ENCODE data around the gene NR6A1. TPM values are rescaled to one million over a fixed set of nuclear protein-coding genes. Genes with fewer than 3 reads are reported as not detected.

NR6A1 gene
- total RNA-seq, 1 experiment from 2014 or later = 99.3 TPM

GRCh38 chr9:124802426-124802825, 31.3 kb upstream of the NR6A1 start:
- H2BK120ac ChIP-seq (ENCODE audit: low read depth, low read length, poor library complexity, severe bottlenecking) = no peak overlapping the region
- H3K4me2 ChIP-seq (ENCODE audit: insufficient read depth, insufficient read length, low read length) = no peak overlapping the region
- no peak overlapping the region for H2BK15ac ChIP-seq (ENCODE audit: low read depth, low read length)
- no peak overlapping the region for H2AK5ac ChIP-seq (ENCODE audit: insufficient read length, low read length)
- no peak for TF ChIP-seq CTCF (conservative IDR thresholded peaks at IDR 0.05)
- Mint-ChIP-seq H3K36me3 (ENCODE audit: insufficient read depth in 1 of 3, low read depth in 3 of 3) (no peaks in the 10 kb centered on the region), H3K27me3 (ENCODE audit: low read depth) (no peaks in the 10 kb centered on the region; the same call in 1 of the 2 replicates), H3K9me3 (no peaks in the 10 kb centered on the region), H3K4me1 (peaks cover 3 to 4% of the 10 kb centered on the region in 2 experiments; a peak in 3 of 4 replicates), H3K27ac (peak overlapping the region in 2 of 3 experiments; percentile 66 to 85; a peak in 2 of 7 replicates), H3K4me3 (no peak overlapping the region)
- H3K79me2 ChIP-seq (ENCODE audit: insufficient read depth, low read length) = no peaks in the 10 kb centered on the region
- no peak overlapping the region for H2BK5ac ChIP-seq (ENCODE audit: insufficient read length, low read length)
- no peaks in the 10 kb centered on the region for H3K23me2 ChIP-seq (ENCODE audit: insufficient read length, low read depth, low read length, poor library complexity, severe bottlenecking)
- H3T11ph ChIP-seq (ENCODE audit: low read length) = no peak overlapping the region
- H3K4ac ChIP-seq (ENCODE audit: low read depth, low read length) = no peak overlapping the region
- no peak overlapping the region for H3K18ac ChIP-seq (ENCODE audit: insufficient read length, low read depth, low read length)
- no peak overlapping the region for H3K9ac ChIP-seq (ENCODE audit: extremely low read depth, insufficient read length, low read length)
- no peaks in the 10 kb centered on the region for H3K4me1 ChIP-seq (ENCODE audit: insufficient read depth, low read length)
- no peak overlapping the region for H3K27ac ChIP-seq (ENCODE audit: insufficient read length, low read depth, low read length)
- no peaks in the 10 kb centered on the region for H3K27me3 ChIP-seq (ENCODE audit: insufficient read depth, low read length)
- H2BK12ac ChIP-seq (ENCODE audit: insufficient read length, low read depth, low read length) = no peak overlapping the region
- H3K14ac ChIP-seq (ENCODE audit: insufficient read depth, low read length) = no peak overlapping the region
- H3K23ac ChIP-seq (ENCODE audit: insufficient read length, low read depth, low read length) = no peak overlapping the region
- no CpG with 5 or more reads among the region's 3 CpGs for WGBS (ENCODE audit: extremely low coverage, insufficient read length, low lambda C conversion rate)
- no peaks in the 10 kb centered on the region for H3K9me3 ChIP-seq (ENCODE audit: control insufficient read depth, low read depth, low read length)
- H2BK20ac ChIP-seq (ENCODE audit: low read depth, low read length, poor library complexity, severe bottlenecking) = no peak overlapping the region
- no peak for DNase-seq
- H4K20me1 ChIP-seq (ENCODE audit: control insufficient read depth, insufficient read depth, insufficient read length) = no peaks in the 10 kb centered on the region
- no peak overlapping the region for H4K91ac ChIP-seq (ENCODE audit: insufficient read length, low read depth, low read length)
- H4K5ac ChIP-seq (ENCODE audit: insufficient read length, low read depth, low read length) = no peak overlapping the region
- H4K8ac ChIP-seq (replicated peaks; ENCODE audit: insufficient read length, low read depth, low read length) = no peak overlapping the region
- no peaks in the 10 kb centered on the region for H3K79me1 ChIP-seq (ENCODE audit: insufficient read depth, low read depth, low read length, poor library complexity, severe bottlenecking)
- no peak overlapping the region for H2AFZ ChIP-seq (ENCODE audit: low read length)
- H3K56ac ChIP-seq (ENCODE audit: insufficient read length, low read depth, low read length) = no peak overlapping the region

Data from H9 (cell line).